Tibial nerve (tissue), 4 donors: ENCODE results near the gene TMEM237. TPM values are rescaled to one million over a fixed set of nuclear protein-coding genes. Genes with fewer than 3 reads are reported as not detected.

Source experiments
- DNase-seq, 2 donors: peaks; one replicate each; pipeline ENCODE4 v3.0.0-alpha.2; 2019; ENCODE audit warnings: low spot score in 2 of 2
- H3K27ac ChIP-seq, 4 donors: fragments of 200-600 bp; sonication (generic) in 3 of 4; one replicate each; pipeline ENCODE4 v1.5.1; 2017 to 2019; ENCODE audit warnings: mild to moderate bottlenecking in 1 of 4
- H3K27me3 ChIP-seq, 2 donors: fragments of 200-600 bp; sonication (generic) in 1 of 2; one replicate each; pipeline versions ENCODE4 v1.5.1 to v1.6.0; 2017 to 2019
- H3K36me3 ChIP-seq, 3 donors: fragments of 200-600 bp; sonication (generic); one replicate each; pipeline ENCODE4 v1.5.1; 2018 to 2019
- H3K4me1 ChIP-seq, 4 donors: fragments of 200-600 bp; sonication (generic) in 3 of 4; one replicate each; pipeline ENCODE4 v1.5.1; 2017 to 2019
- H3K4me3 ChIP-seq, 4 donors: fragments of 200-600 bp; sonication (generic) in 3 of 4; one replicate each; pipeline ENCODE4 v1.5.1; 2017 to 2019; ENCODE audit warnings: mild to moderate bottlenecking in 1 of 4, moderate library complexity in 1 of 4
- H3K9me3 ChIP-seq, 4 donors: fragments of 200-600 bp; sonication (generic) in 3 of 4; one replicate each; pipeline ENCODE4 v1.5.1; 2017 to 2019
- CTCF ChIP-seq, 5 experiments: fragments of 200-600 bp in 3 of 5; fragments of 450-650 bp in 2 of 5; sonication (generic) in 3 of 5; IDR thresholded peaks; one replicate each; pipeline ENCODE4 v1.5.1; 2016 to 2019; ENCODE audit warnings: antibody characterized with exemption in 5 of 5, mild to moderate bottlenecking in 3 of 5, moderate library complexity in 2 of 5
- EP300 ChIP-seq, 2 donors: sonication (generic); formaldehyde crosslinking; IDR thresholded peaks; one replicate each; pipeline ENCODE4 v1.6.1; 2017; ENCODE audit warnings: antibody characterized with exemption in 2 of 2, mild to moderate bottlenecking in 1 of 2
- POLR2A ChIP-seq, 2 donors: fragments of 450-650 bp; IDR thresholded peaks; one replicate each; pipeline ENCODE4 v1.6.1; 2017; ENCODE audit warnings: antibody characterized with exemption in 2 of 2, mild to moderate bottlenecking in 2 of 2, moderate library complexity in 2 of 2
- WGBS, 2 donors: methylation state at CpG; one replicate each; pipeline ENCODE4 v1.1.5; 2018; 5-methylcytosine and 5-hydroxymethylcytosine counted together
- total RNA-seq, 4 donors: library from RNA; depleted of rRNA; stranded (reverse); fragments of >200 nt; gene quantifications; one replicate each; pipeline ENCODE4 v1.1.0, GENCODE V29; 2016

Gene TMEM237
- 10 to 100 TPM in 3 of 4 donors, 1 to 10 TPM in 1; 7.2 to 32.1 (median 21.1) TPM for total RNA-seq

GRCh38 chr2:201643216-201643890, at the start of gene TMEM237:
Gene TMEM237 (minus strand): TSS chr2:201643503. CDS start chr2:201643400, 103 bp downstream.
- Histone ChIP-seq H3K9me3 (no peaks in the 10 kb centered on the region), H3K27ac (peak within 1 kb of the TSS; percentile 90 to 98 (median 94)), H3K36me3 (peaks cover 0 to 10% (median 0%) of the 10 kb centered on the region in 3 donors), H3K27me3 (no peaks in the 10 kb centered on the region), H3K4me3 (peak within 1 kb of the TSS; percentile 76 to 98 (median 83)), H3K4me1 (peaks cover 0 to 19% (median 0%) of the 10 kb centered on the region in 4 donors)
- TF ChIP-seq EP300 (IDR thresholded peaks at IDR 0.05) (no peak), POLR2A (IDR thresholded peaks at IDR 0.05) (no peak), CTCF (IDR thresholded peaks at IDR 0.05) (no peak)
- peak in 1 of 2 donors; percentile 29 for DNase-seq
- 1% methylated on average over 13 to 41 of the region's 41 CpGs for WGBS, 2 donors

- Histone ChIP-seq H3K27me3 (no peaks in the 10 kb centered on the region), H3K4me3 (no peak overlapping the region), H3K36me3 (no peaks in the 10 kb centered on the region), H3K27ac (no peak overlapping the region), H3K9me3 (no peaks in the 10 kb centered on the region), H3K4me1 (no peaks in the 10 kb centered on the region)
- 85 to 86% methylated on average over 3 of the region's 3 CpGs for WGBS, 2 donors
- TF ChIP-seq EP300 (IDR thresholded peaks at IDR 0.05) (no peak), POLR2A (IDR thresholded peaks at IDR 0.05) (no peak), CTCF (IDR thresholded peaks at IDR 0.05) (no peak)
- DNase-seq: no peak
Observed at GRCh38 chr2:201685156-201685555, 41.9 kb upstream of the TMEM237 start.

GRCh38 chr2:201680743-201681142, 37.4 kb upstream of the TMEM237 start:
- H3K36me3 ChIP-seq: no peaks in the 10 kb centered on the region
- no peak overlapping the region for H3K27ac ChIP-seq
- H3K27me3 ChIP-seq: no peaks in the 10 kb centered on the region
- no peak for TF ChIP-seq CTCF (IDR thresholded peaks at IDR 0.05)
- TF ChIP-seq EP300 (IDR thresholded peaks at IDR 0.05): no peak
- TF ChIP-seq POLR2A (IDR thresholded peaks at IDR 0.05): no peak
- WGBS, 2 donors: 50 to 61% methylated on average over 8 to 9 of the region's 9 CpGs
- no peak overlapping the region for H3K4me3 ChIP-seq
- H3K9me3 ChIP-seq: no peaks in the 10 kb centered on the region
- H3K4me1 ChIP-seq: no peaks in the 10 kb centered on the region
- DNase-seq: no peak

- TF ChIP-seq EP300 (IDR thresholded peaks at IDR 0.05): no peak
- no peak for TF ChIP-seq CTCF (IDR thresholded peaks at IDR 0.05)
- TF ChIP-seq POLR2A (IDR thresholded peaks at IDR 0.05): no peak
- Histone ChIP-seq H3K27ac (no peak overlapping the region), H3K4me1 (no peaks in the 10 kb centered on the region), H3K9me3 (no peaks in the 10 kb centered on the region), H3K36me3 (no peaks in the 10 kb centered on the region), H3K4me3 (no peak overlapping the region), H3K27me3 (no peaks in the 10 kb centered on the region)
- no peak for DNase-seq
- 69 to 73% methylated on average over 6 of the region's 6 CpGs for WGBS, 2 donors
Observed at GRCh38 chr2:201678401-201678800, 35.1 kb upstream of the TMEM237 start.

GRCh38 chr2:201675454-201675853, 32.2 kb upstream of the TMEM237 start:
- H3K4me1 ChIP-seq: no peaks in the 10 kb centered on the region
- 69 to 81% methylated on average over 4 of the region's 4 CpGs for WGBS, 2 donors
- TF ChIP-seq EP300 (IDR thresholded peaks at IDR 0.05): no peak
- TF ChIP-seq POLR2A (IDR thresholded peaks at IDR 0.05): no peak
- TF ChIP-seq CTCF (IDR thresholded peaks at IDR 0.05): no peak
- H3K4me3 ChIP-seq: no peak overlapping the region
- no peak for DNase-seq
- H3K27ac ChIP-seq: no peak overlapping the region
- no peaks in the 10 kb centered on the region for H3K36me3 ChIP-seq
- H3K27me3 ChIP-seq: no peaks in the 10 kb centered on the region
- H3K9me3 ChIP-seq: no peaks in the 10 kb centered on the region
